HEK293 (cell line): ENCODE results near the gene AP1G2.

Experiments
- BCL6B ChIP-seq: fragments of 450-650 bp; formaldehyde crosslinking; IDR thresholded peaks from 2 replicates; pipeline ENCODE4 v1.5.1; 2017; ENCODE audit warnings: missing biosample characterization, missing genetic modification characterization
- EGR2 ChIP-seq: fragments of 450-650 bp; formaldehyde crosslinking; IDR thresholded peaks from 2 replicates; pipeline ENCODE4 v1.5.1; 2016; ENCODE audit warnings: low read depth, missing biosample characterization, missing genetic modification characterization
- GLIS1 ChIP-seq: fragments of 450-650 bp; formaldehyde crosslinking; IDR thresholded peaks from 2 replicates; pipeline ENCODE4 v1.5.1; 2016; ENCODE audit warnings: missing biosample characterization, missing genetic modification characterization
- PATZ1 ChIP-seq: fragments of 450-650 bp; formaldehyde crosslinking; IDR thresholded peaks from 2 replicates; pipeline ENCODE4 v1.5.1; 2016; ENCODE audit warnings: missing biosample characterization, missing genetic modification characterization
- PRDM1 ChIP-seq: fragments of 450-650 bp; formaldehyde crosslinking; IDR thresholded peaks from 2 replicates; pipeline ENCODE4; 2016; ENCODE audit warnings: missing biosample characterization, missing genetic modification characterization
- SP3 ChIP-seq: fragments of 450-650 bp; formaldehyde crosslinking; IDR thresholded peaks from 2 replicates; pipeline ENCODE4 v1.5.1; 2016; ENCODE audit warnings: missing biosample characterization, missing genetic modification characterization
- ZBTB17 ChIP-seq: fragments of 450-650 bp; formaldehyde crosslinking; IDR thresholded peaks from 2 replicates; pipeline ENCODE4 v1.5.1; 2016; ENCODE audit warnings: missing biosample characterization, missing genetic modification characterization
- ZFP41 ChIP-seq: fragments of 450-650 bp; formaldehyde crosslinking; IDR thresholded peaks from 2 replicates; pipeline ENCODE4 v1.5.1; 2016; ENCODE audit warnings: missing biosample characterization, missing genetic modification characterization, borderline replicate concordance
- ZIC2 ChIP-seq: fragments of 450-650 bp; formaldehyde crosslinking; IDR thresholded peaks from 2 replicates; pipeline ENCODE4 v1.5.1; 2016; ENCODE audit warnings: missing biosample characterization, missing genetic modification characterization
- ZNF112 ChIP-seq: fragments of 450-650 bp; formaldehyde crosslinking; IDR thresholded peaks from 2 replicates; pipeline ENCODE4 v1.5.0; 2017; ENCODE audit warnings: missing biosample characterization, missing genetic modification characterization
- ZNF121 ChIP-seq: fragments of 450-650 bp; formaldehyde crosslinking; IDR thresholded peaks from 2 replicates; pipeline ENCODE4 v1.5.1; 2016; ENCODE audit warnings: missing biosample characterization, missing genetic modification characterization
- ZNF148 ChIP-seq: fragments of 450-650 bp; formaldehyde crosslinking; IDR thresholded peaks from 2 replicates; pipeline ENCODE4 v1.5.0; 2017; ENCODE audit warnings: missing biosample characterization, missing genetic modification characterization, borderline replicate concordance
- ZNF214 ChIP-seq: fragments of 450-650 bp; formaldehyde crosslinking; IDR thresholded peaks from 2 replicates; pipeline ENCODE4 v1.5.1; 2017; ENCODE audit warnings: missing biosample characterization, mild to moderate bottlenecking, missing genetic modification characterization, borderline replicate concordance
- ZNF248 ChIP-seq: fragments of 450-650 bp; formaldehyde crosslinking; IDR thresholded peaks from 2 replicates; pipeline ENCODE4 v1.5.1; 2017; ENCODE audit warnings: missing biosample characterization, missing genetic modification characterization
- ZNF335 ChIP-seq: fragments of 450-650 bp; formaldehyde crosslinking; conservative IDR thresholded peaks from 2 replicates; pipeline ENCODE4 v1.5.1; 2016; ENCODE audit warnings: missing biosample characterization, missing genetic modification characterization
- ZNF341 ChIP-seq: fragments of 450-650 bp; formaldehyde crosslinking; IDR thresholded peaks from 2 replicates; pipeline ENCODE4; 2016; ENCODE audit warnings: low read depth, missing biosample characterization, missing genetic modification characterization
- ZNF366 ChIP-seq: fragments of 450-650 bp; formaldehyde crosslinking; conservative IDR thresholded peaks from 2 replicates; pipeline ENCODE4 v1.5.1; 2016; ENCODE audit warnings: missing biosample characterization, missing genetic modification characterization
- ZNF488 ChIP-seq: fragments of 450-650 bp; formaldehyde crosslinking; IDR thresholded peaks from 2 replicates; pipeline ENCODE4 v1.5.1; 2016; ENCODE audit warnings: missing biosample characterization, missing genetic modification characterization
- ZNF501 ChIP-seq: fragments of 450-650 bp; formaldehyde crosslinking; IDR thresholded peaks from 2 replicates; pipeline ENCODE4 v1.5.1; 2016; ENCODE audit warnings: missing biosample characterization, missing genetic modification characterization
- ZNF514 ChIP-seq: fragments of 450-650 bp; formaldehyde crosslinking; IDR thresholded peaks from 2 replicates; pipeline ENCODE4 v1.5.1; 2016; ENCODE audit warnings: missing biosample characterization, missing genetic modification characterization
- ZNF621 ChIP-seq: fragments of 450-650 bp; formaldehyde crosslinking; IDR thresholded peaks from 2 replicates; pipeline ENCODE4 v1.5.1; 2017; ENCODE audit warnings: missing biosample characterization, missing genetic modification characterization
- ZNF626 ChIP-seq: fragments of 450-650 bp; sonication (Bioruptor Pico); formaldehyde crosslinking; IDR thresholded peaks from 2 replicates; pipeline ENCODE4 v1.5.1; 2018; ENCODE audit warnings: missing biosample characterization, missing genetic modification characterization, inconsistent platforms
- ZNF654 ChIP-seq: fragments of 450-650 bp; formaldehyde crosslinking; IDR thresholded peaks from 2 replicates; pipeline ENCODE4 v1.5.1; 2016; ENCODE audit warnings: low read depth, missing biosample characterization, missing genetic modification characterization
- ZNF670 ChIP-seq: fragments of 450-650 bp; formaldehyde crosslinking; IDR thresholded peaks from 2 replicates; pipeline ENCODE4 v1.5.1; 2016; ENCODE audit warnings: missing biosample characterization, missing genetic modification characterization, low read depth
- ZNF677 ChIP-seq: fragments of 450-650 bp; IDR thresholded peaks from 2 replicates; pipeline ENCODE4 v1.5.0; 2018; ENCODE audit warnings: missing biosample characterization, mild to moderate bottlenecking, missing genetic modification characterization, moderate library complexity
- ZNF692 ChIP-seq: fragments of 450-650 bp; formaldehyde crosslinking; IDR thresholded peaks from 2 replicates; pipeline ENCODE4 v1.5.1; 2016; ENCODE audit warnings: missing biosample characterization, missing genetic modification characterization
- ZNF791 ChIP-seq: fragments of 450-650 bp; formaldehyde crosslinking; IDR thresholded peaks from 2 replicates; pipeline ENCODE4 v1.5.1; 2016; ENCODE audit warnings: missing biosample characterization, missing genetic modification characterization
- ZNF830 ChIP-seq: fragments of 450-650 bp; IDR thresholded peaks from 2 replicates; pipeline ENCODE4 v1.5.0; 2018; ENCODE audit warnings: missing biosample characterization, missing genetic modification characterization, low read depth, mild to moderate bottlenecking, moderate library complexity
- ZSCAN16 ChIP-seq: fragments of 450-650 bp; formaldehyde crosslinking; IDR thresholded peaks from 2 replicates; pipeline ENCODE4 v1.5.1; 2016; ENCODE audit warnings: missing biosample characterization, missing genetic modification characterization

Gene AP1G2

GRCh38 chr14:23588884-23589598 lies 21.4 kb upstream of the AP1G2 start (continued):
- peak; percentile 11; the same call in 1 of the 2 replicates for TF ChIP-seq ZIC2
- TF ChIP-seq EGR2 = 0 out of 2 replicates have a peak, but pooled peaks have one; percentile 20
- TF ChIP-seq ZBTB17 (tag by site-specific recombination) = 0 out of 2 replicates have a peak, but pooled peaks have one; percentile 35
- TF ChIP-seq ZNF112 (tag by site-specific recombination) = no peak
- TF ChIP-seq ZNF626 (tag by site-specific recombination) = no peak
- peak; percentile 70 for TF ChIP-seq ZNF654 (tag by site-specific recombination)
- peak; percentile 93 for TF ChIP-seq ZNF341
- TF ChIP-seq ZNF677 (tag by site-specific recombination) = no peak
- no peak for TF ChIP-seq ZNF214 (tag by site-specific recombination)
- no peak for TF ChIP-seq ZNF501 (tag by site-specific recombination)
- TF ChIP-seq ZNF514 (tag by site-specific recombination) = no peak
- TF ChIP-seq ZNF121 = no peak
- peak; percentile 37; the same call in 1 of the 2 replicates for TF ChIP-seq SP3
- TF ChIP-seq ZNF148 (tag by site-specific recombination) = no peak
- no peak for TF ChIP-seq ZNF621 (tag by site-specific recombination)
- TF ChIP-seq ZNF488 (tag by site-specific recombination) = no peak
- TF ChIP-seq ZNF791 (tag by site-specific recombination) = no peak
- no peak for TF ChIP-seq ZNF830 (tag by site-specific recombination)
- no peak for TF ChIP-seq ZNF248 (tag by site-specific recombination)
- TF ChIP-seq ZSCAN16 (tag by site-specific recombination) = no peak
- no peak for TF ChIP-seq BCL6B (tag by site-specific recombination)
- TF ChIP-seq ZNF670 (tag by site-specific recombination) = no peak
- TF ChIP-seq PRDM1 (tag by site-specific recombination) = no peak
- TF ChIP-seq PATZ1 (tag by site-specific recombination) = peak; percentile 43; the same call in 1 of the 2 replicates
- peak; percentile 75 for TF ChIP-seq GLIS1
- peak; percentile 54; the same call in 1 of the 2 replicates for TF ChIP-seq ZNF366 (tag by site-specific recombination)
- TF ChIP-seq ZNF335 (tag by site-specific recombination) = peak; percentile 69
- TF ChIP-seq ZNF692 (tag by site-specific recombination) = peak; percentile 54; the same call in 1 of the 2 replicates
- TF ChIP-seq ZFP41 (tag by site-specific recombination) = no peak
